T-helper 17 cell (primary cell): ENCODE measurements around the gene UTP11. TPM values are rescaled to one million over a fixed set of nuclear protein-coding genes. Genes with fewer than 3 reads are reported as not detected.

Source experiments
- ATAC-seq: fragments of 150-1000 bp; cut with Tn5 transposase; 2 replicates; pipeline ENCODE4 v1.10.0; 2021; ENCODE audit warnings: mild to moderate bottlenecking, moderate library complexity
- DNase-seq, 3 donors: peaks; one replicate each; pipeline versions ENCODE4 v3.0.0 to v3.0.0-alpha.2; 2020 to 2021
- H3K9me3 ChIP-seq: one replicate; pipeline ENCODE4 v1.7.0; 2013; ENCODE audit warnings: low read length, mild to moderate bottlenecking; ENCODE audit not compliant: control insufficient read depth, poor library complexity, severe bottlenecking
- H3K27ac Mint-ChIP-seq: one replicate; pipeline ENCODE4 v1.8.0; 2022; ENCODE audit warnings: mild to moderate bottlenecking, moderate library complexity, mixed read lengths
- H3K27me3 Mint-ChIP-seq: one replicate; pipeline ENCODE4 v1.8.0; 2022; ENCODE audit warnings: mixed read lengths
- H3K36me3 Mint-ChIP-seq: one replicate; pipeline ENCODE4 v1.8.0; 2022; ENCODE audit warnings: low read depth, mixed read lengths
- H3K4me1 Mint-ChIP-seq: one replicate; pipeline ENCODE4 v1.8.0; 2022; ENCODE audit warnings: mild to moderate bottlenecking, mixed read lengths
- H3K4me3 Mint-ChIP-seq: one replicate; pipeline ENCODE4 v1.8.0; 2022; ENCODE audit warnings: mild to moderate bottlenecking, moderate library complexity, mixed read lengths
- total RNA-seq, 4 donors: library from RNA in 2 of 4; stranded (reverse) in 2 of 4; gene quantifications; one replicate each; pipeline ENCODE4 v1.2.3 and lab custom pipeline; 2022 to 2026

UTP11 gene
- total RNA-seq, 2 donors from 2014 or later = 8.7 to 12.3 TPM

GRCh38 chr1:38037221-38037939 is 24.8 kb downstream of the UTP11 start:
- DNase-seq (no peak), ATAC-seq (no peak)
- no peak overlapping the region for H3K4me3 Mint-ChIP-seq
- H3K36me3 Mint-ChIP-seq = peaks cover 5% of the 10 kb centered on the region
- H3K4me1 Mint-ChIP-seq = peaks cover 6% of the 10 kb centered on the region
- no peaks in the 10 kb centered on the region for H3K9me3 ChIP-seq
- peaks cover 39% of the 10 kb centered on the region for H3K27me3 Mint-ChIP-seq
- no peak overlapping the region for H3K27ac Mint-ChIP-seq

GRCh38 chr1:38038861-38039260 is 26.3 kb downstream of the UTP11 start:
- no peak for DNase-seq
- no peak for ATAC-seq
- Mint-ChIP-seq H3K27me3 (peaks cover 51% of the 10 kb centered on the region), H3K27ac (no peak overlapping the region), H3K36me3 (peaks cover 5% of the 10 kb centered on the region), H3K4me3 (no peak overlapping the region), H3K4me1 (peaks cover 11% of the 10 kb centered on the region)
- no peaks in the 10 kb centered on the region for H3K9me3 ChIP-seq

- ATAC-seq (no peak), DNase-seq (no peak)
- peaks cover 5% of the 10 kb centered on the region for H3K36me3 Mint-ChIP-seq
- H3K4me3 Mint-ChIP-seq = no peak overlapping the region
- H3K4me1 Mint-ChIP-seq = peaks cover 12% of the 10 kb centered on the region
- peak overlapping the region; percentile 60 for H3K27ac Mint-ChIP-seq
- no peaks in the 10 kb centered on the region for H3K9me3 ChIP-seq
- peaks cover 51% of the 10 kb centered on the region for H3K27me3 Mint-ChIP-seq
These were observed 27.0 kb downstream of the UTP11 start for GRCh38 chr1:38039331-38040088.

GRCh38 chr1:38041936-38042834 is 29.7 kb downstream of the UTP11 start:
- peaks cover 54% of the 10 kb centered on the region for H3K27me3 Mint-ChIP-seq
- DNase-seq (no peak), ATAC-seq (no peak)
- no peak overlapping the region for H3K27ac Mint-ChIP-seq
- H3K4me1 Mint-ChIP-seq = peaks cover 14% of the 10 kb centered on the region
- no peaks in the 10 kb centered on the region for H3K9me3 ChIP-seq
- peak overlapping the region; percentile 12 for H3K4me3 Mint-ChIP-seq
- peaks cover 4% of the 10 kb centered on the region for H3K36me3 Mint-ChIP-seq

- H3K9me3 ChIP-seq = no peaks in the 10 kb centered on the region
- H3K36me3 Mint-ChIP-seq = peaks cover 4% of the 10 kb centered on the region
- no peak overlapping the region for H3K27ac Mint-ChIP-seq
- H3K4me3 Mint-ChIP-seq = peak overlapping the region; percentile 57
- ATAC-seq (no peak), DNase-seq (no peak)
- peaks cover 16% of the 10 kb centered on the region for H3K4me1 Mint-ChIP-seq
- H3K27me3 Mint-ChIP-seq = peaks cover 54% of the 10 kb centered on the region
These were observed 30.7 kb downstream of the UTP11 start for GRCh38 chr1:38043036-38043747.

- H3K27ac Mint-ChIP-seq = no peak overlapping the region
- peak overlapping the region; percentile 88 for H3K4me3 Mint-ChIP-seq
- H3K9me3 ChIP-seq = no peaks in the 10 kb centered on the region
- H3K36me3 Mint-ChIP-seq = peaks cover 4% of the 10 kb centered on the region
- peaks cover 42% of the 10 kb centered on the region for H3K27me3 Mint-ChIP-seq
- peaks cover 16% of the 10 kb centered on the region for H3K4me1 Mint-ChIP-seq
- ATAC-seq (no peak), DNase-seq (no peak)
These were observed 32.0 kb downstream of the UTP11 start for GRCh38 chr1:38044221-38045215.

DNA sequence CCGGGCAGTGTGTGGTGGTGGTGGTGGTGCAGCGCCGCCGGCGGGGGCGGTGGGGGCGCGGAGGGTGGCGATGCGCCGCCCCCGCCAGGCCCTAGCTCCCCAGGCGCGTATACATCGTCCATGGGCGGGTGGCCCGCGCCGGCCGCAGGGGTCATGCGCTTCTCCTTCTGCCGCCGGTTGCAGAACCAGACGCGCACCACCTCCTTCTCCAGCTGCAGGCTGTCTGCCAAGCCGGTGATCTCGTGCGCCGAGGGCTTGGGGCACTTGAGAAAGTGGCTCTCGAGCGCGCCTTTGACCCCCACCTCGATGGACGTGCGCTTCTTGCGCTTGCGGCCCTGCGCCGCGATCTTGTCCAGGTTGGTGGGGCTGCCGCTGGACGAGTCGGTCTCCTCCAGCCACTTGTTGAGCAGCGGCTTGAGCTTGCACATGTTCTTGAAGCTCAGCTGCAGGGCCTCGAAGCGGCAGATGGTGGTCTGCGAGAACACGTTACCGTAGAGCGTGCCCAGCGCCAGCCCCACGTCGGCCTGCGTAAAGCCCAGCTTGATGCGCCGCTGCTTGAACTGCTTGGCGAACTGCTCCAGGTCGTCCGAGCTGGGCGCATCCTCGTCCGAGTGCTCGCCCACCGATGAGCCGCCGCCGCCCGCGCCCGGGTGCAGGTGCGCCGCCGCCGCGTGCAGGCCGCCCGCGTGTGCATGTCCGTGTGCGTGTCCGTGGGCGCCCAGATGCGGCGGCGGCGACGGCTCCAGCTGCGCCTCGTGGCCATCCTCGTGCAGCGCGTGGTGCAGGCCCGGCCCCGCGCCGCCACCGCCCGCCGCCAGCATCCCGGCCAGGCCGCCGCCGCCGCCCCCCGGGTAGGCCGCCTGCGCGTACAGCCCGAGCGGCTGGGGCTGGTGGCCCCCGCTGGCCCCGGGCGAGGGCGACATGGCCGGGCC is 33.1 kb downstream of the UTP11 start:
- H3K36me3 Mint-ChIP-seq = no peaks in the 10 kb centered on the region
- H3K4me3 Mint-ChIP-seq = peak overlapping the region; percentile 57
- H3K4me1 Mint-ChIP-seq = peaks cover 13% of the 10 kb centered on the region
- DNase-seq = no peak
- no peak overlapping the region for H3K27ac Mint-ChIP-seq
- H3K9me3 ChIP-seq = no peaks in the 10 kb centered on the region
- ATAC-seq = no peak
- H3K27me3 Mint-ChIP-seq = peaks cover 31% of the 10 kb centered on the region

- peaks cover 13% of the 10 kb centered on the region for H3K4me1 Mint-ChIP-seq
- no peak within 1 kb of the TSS for H3K27ac Mint-ChIP-seq
- peak within 1 kb of the TSS; percentile 88 for H3K4me3 Mint-ChIP-seq
- no peaks in the 10 kb centered on the region for H3K36me3 Mint-ChIP-seq
- DNase-seq = peak; percentile 21 to 47 (median 23)
- no peaks in the 10 kb centered on the region for H3K9me3 ChIP-seq
- H3K27me3 Mint-ChIP-seq = peaks cover 30% of the 10 kb centered on the region
- peak; percentile 87 for ATAC-seq
These were observed 33.9 kb downstream of the UTP11 start, which contains the start of gene POU3F1 for GRCh38 chr1:38046333-38046883. POU3F1 (minus strand) TSS chr1:38046793; CDS start chr1:38046743, 50 bp downstream.

- Mint-ChIP-seq H3K27me3 (peaks cover 23% of the 10 kb centered on the region), H3K4me1 (peaks cover 13% of the 10 kb centered on the region), H3K27ac (no peak overlapping the region), H3K36me3 (no peaks in the 10 kb centered on the region), H3K4me3 (peak overlapping the region; percentile 88)
- H3K9me3 ChIP-seq = no peaks in the 10 kb centered on the region
- DNase-seq (peak in 2 of 3 donors; percentile 75 to 78), ATAC-seq (peak; percentile 53)
These were observed 34.5 kb downstream of the UTP11 start for GRCh38 chr1:38046884-38047602.

GRCh38 chr1:38047603-38048141 is 35.1 kb downstream of the UTP11 start:
- DNase-seq (no peak), ATAC-seq (no peak)
- no peaks in the 10 kb centered on the region for H3K9me3 ChIP-seq
- H3K4me1 Mint-ChIP-seq = peaks cover 18% of the 10 kb centered on the region
- no peaks in the 10 kb centered on the region for H3K36me3 Mint-ChIP-seq
- H3K27me3 Mint-ChIP-seq = peaks cover 17% of the 10 kb centered on the region
- H3K27ac Mint-ChIP-seq = no peak overlapping the region
- peak overlapping the region; percentile 88 for H3K4me3 Mint-ChIP-seq
